NCI-H1105 treated with DMSO at 0.1 percent for 48 hours (cell line): ENCODE results near the gene AGER.
"Not testable (repeated sequence)": the region's sequence is repeated elsewhere in the genome, so short reads cannot be mapped to it uniquely, and the experiment has no call there.

ENCODE experiments used
- DNase-seq: peaks from one replicate; lab custom pipeline; 2025; lab: John Stamatoyannopoulos, UW

AGER gene

DNA sequence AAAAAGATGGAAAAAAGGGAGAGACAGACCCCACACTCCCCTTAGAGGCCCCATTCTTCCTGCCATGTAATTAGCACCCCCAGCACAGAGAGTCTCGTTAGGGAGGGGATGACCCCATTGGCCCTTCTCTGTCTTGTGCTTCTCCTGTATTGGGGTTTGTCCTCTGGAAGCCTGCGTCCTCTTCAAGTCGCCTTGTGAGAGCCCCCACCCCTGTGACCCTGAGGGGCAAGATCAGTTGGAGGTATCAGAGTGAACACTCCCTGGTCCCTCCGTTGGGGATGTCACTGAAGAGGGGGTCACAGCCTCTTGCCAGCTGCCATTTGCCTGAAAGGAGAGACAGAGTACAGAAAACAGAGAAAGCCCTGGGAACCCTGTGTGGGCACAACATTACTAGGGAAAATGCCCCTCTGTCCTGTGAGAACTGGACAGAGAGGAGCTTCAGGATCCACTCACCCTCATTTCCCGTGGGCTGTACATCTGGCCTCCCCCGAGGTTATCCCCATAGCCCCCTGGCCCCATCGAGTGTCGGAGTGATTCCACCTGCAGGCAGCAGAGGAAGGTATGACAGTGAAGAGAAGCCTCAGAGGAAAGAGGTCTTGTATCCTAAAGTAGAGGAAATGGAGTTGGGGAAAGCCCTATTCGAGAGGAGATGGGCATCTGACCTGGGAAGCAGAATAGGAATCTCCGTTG, 2.2 kb upstream of the AGER start:
- DNase-seq, result not testable (repeated sequence)

DNA sequence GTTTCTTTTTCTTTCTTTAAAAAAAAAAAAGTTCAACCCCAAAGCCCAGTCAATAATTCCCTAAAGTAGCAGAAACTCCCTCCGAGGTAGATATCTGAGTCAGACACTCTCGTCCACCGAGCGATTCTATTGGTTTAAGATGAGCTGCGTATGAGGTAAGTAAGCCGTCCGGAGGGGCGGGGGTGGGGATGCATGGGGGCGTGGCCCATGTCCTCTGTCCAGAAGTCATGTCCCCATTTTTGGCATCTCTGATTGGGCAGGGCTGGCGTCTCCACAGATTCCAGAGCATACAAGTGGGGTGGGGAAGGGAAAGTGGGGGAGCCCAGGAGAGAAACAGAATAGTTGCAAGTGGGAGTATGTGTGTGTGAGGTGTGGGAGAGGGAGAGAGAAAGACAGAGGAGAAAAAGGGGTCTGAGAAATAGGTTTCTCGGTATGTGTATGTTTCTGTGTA, 1.7 kb upstream of the AGER start:
- not testable (repeated sequence) for DNase-seq

DNA sequence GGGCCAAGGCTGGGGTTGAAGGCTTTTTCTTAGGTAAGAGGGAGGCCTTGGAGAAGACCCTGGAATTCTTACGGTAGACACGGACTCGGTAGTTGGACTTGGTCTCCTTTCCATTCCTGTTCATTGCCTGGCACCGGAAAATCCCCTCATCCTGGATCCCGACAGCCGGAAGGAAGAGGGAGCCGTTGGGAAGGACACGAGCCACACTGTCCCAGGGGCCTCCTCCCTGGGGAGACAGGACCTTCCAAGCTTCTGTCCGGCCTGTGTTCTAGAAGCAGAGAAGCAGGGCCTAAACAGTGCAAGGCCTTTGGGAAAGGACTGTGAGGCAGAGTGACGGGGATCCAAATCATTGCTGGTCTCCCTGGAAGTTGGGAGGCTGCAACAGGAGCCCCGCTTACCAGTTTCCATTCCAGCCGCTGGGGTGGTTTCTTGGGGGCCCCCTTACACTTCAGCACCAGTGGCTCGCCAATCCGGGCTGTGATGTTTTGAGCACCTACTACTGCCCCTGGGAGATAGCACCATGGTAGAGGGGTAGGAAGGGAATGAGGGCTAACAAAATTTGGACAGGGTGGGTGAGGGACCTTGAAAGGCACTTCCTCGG, 470 bp downstream of the AGER start:
- DNase-seq, result no peak

DNA sequence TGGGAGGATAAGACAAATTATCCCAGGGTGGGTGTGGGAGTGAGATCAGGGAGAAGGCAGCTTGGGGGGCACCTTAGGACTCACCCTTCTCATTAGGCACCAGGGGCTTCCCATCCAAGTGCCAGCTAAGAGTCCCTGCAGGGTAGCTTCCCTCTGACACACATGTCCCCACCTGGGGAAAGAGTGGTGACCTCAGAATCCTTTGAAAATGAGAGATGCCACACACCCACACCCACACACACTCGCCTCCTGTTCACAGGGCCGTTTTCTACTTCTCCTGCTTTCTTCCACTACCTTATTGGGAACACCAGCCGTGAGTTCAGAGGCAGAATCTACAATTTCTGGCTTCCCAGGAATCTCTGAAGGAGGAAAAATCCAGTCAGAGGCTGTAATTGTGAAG, 1.0 kb downstream of the AGER start:
- DNase-seq, result no peak

DNA sequence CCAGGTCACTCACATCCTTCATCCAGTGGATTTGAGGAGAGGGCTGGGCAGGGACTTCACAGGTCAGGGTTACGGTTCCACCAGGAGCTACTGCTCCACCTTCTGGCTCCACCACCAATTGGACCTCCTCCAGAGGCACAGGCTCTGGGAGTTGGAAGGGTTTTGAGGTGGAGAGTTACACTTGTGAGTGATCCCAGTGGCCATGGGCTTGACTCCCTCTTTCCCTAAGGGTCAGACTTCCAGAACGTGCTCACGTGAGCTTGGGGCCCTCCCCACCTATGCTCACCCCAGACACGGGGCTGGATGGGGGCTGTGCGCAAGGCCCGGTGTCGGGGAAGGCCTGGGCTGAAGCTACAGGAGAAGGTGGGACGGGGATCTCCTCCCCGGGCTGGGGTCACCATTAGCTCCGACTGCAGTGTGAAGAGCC, 1.5 kb downstream of the AGER start:
- no peak for DNase-seq

DNA sequence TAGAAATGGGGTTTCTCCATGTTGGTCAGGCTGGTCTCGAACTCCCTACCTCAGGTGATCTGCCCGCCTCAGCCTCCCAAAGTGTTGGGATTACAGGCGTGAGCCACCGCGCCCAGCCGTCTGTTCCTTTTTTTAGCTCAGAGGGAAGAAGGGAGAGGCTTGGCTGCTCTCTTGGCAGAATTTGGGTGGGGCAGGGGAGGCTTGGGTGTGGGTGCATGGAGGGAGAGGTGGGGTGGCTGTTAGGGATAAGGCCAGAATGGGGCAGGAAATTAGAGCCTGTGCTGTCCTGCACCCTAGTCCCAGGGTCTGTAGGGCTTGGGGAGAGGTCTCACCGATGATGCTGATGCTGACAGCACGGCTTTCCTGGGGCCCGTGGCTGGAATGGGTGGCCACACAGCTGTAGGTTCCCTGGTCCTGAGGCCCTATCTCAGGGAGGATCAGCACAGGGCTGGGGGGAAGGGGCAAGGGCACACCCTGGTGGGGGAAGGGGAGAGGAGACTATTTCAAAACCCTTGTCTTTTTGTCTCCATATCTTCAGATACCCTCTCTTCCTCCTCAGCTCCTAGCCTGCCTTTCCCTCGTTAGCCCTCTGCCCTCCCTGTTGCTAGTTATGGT, 2.0 kb downstream of the AGER start:
- no peak for DNase-seq

DNA sequence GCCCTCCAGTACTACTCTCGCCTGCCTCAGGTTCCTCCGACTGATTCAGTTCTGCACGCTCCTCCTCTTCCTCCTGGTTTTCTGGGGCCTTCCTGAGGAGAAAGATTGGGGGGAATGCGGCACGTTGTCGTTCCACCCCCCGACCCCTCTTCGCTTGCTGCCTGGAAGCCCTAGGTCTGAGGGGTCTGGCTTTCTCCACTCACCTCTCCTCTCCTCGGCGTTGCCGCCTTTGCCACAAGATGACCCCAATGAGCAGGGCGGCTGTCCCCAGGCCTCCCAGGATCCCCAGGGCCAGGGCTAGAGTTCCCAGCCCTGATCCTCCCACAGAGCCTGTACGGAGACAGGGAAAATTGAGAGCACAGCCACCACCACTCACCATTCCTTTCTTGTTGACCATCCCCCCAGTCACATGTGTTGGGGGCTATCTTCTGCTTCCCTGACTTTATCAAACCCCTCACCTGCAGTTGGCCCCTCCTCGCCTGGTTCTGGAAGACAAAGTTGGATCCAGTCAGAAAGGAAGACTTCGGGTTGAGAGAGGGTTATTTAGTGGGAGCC, 2.8 kb downstream of the AGER start:
- no peak for DNase-seq

DNA sequence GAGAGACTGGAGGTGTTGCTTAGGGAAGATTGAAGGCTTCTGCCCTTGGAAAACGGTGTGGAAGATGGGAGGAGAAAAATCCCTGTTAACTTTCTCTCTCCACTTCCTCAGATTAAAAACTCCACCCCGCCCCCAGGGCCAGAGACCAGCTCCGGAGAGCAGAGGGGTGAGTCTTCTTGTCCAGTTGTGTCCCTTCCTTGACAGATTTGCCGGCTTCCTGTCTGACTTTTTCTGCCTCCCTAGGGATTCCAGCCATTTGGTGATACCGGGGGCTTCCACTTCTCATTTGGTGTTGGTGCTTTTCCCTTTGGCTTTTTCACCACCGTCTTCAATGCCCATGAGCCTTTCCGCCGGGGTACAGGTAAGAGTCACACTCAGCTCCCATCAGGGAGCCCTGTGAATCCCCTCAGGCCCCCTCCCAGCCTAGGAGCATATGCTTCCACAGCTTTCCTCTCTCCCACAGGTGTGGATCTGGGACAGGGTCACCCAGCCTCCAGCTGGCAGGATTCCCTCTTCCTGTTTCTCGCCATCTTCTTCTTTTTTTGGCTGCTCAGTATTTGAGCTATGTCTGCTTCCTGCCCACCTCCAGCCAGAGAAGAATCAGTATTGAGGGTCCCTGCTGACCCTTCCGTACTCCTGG, 4.2 kb downstream of the AGER start:
- DNase-seq, result no peak

DNA sequence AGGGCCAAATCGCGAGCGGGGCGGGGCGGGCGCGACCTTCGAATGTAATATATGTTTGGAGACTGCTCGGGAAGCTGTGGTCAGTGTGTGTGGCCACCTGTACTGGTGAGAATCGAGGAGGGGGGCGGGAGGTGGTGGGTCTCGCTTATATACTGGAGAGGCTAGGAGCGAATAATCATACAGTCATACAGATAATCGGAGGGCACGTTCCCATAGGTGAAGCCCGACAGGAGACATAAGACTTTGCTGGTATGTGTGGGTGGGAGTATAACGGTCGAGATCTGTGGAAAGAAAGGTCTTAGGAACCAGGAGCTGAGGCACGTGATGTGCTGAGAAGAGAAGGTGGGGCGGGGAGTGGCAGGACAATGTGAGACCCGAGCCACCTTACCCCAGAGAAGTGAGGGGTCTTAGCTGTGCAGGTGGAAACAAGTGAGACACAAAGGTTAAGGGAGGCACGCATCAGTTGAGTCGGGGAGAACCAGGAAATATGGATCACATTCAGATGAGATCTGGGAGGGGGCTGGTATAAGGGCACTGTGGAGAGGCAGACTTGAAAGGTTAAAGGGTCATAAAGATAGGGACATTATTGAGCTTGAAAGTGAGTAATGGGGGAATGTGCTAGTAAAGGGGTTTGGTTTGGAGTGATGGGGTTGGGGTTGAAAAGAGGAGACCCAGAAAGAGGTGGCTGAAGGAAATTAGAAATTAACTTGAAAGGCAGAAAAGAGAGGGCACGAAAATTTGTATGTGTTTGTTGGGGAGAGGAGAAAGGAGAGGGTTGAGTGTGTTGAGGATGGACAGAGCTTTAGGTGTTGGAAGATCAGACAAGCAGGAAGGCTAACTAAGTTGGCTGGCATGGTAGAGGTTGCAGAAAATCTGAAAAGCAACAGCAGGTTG, 5.3 kb downstream of the AGER start:
- no peak for DNase-seq

DNA sequence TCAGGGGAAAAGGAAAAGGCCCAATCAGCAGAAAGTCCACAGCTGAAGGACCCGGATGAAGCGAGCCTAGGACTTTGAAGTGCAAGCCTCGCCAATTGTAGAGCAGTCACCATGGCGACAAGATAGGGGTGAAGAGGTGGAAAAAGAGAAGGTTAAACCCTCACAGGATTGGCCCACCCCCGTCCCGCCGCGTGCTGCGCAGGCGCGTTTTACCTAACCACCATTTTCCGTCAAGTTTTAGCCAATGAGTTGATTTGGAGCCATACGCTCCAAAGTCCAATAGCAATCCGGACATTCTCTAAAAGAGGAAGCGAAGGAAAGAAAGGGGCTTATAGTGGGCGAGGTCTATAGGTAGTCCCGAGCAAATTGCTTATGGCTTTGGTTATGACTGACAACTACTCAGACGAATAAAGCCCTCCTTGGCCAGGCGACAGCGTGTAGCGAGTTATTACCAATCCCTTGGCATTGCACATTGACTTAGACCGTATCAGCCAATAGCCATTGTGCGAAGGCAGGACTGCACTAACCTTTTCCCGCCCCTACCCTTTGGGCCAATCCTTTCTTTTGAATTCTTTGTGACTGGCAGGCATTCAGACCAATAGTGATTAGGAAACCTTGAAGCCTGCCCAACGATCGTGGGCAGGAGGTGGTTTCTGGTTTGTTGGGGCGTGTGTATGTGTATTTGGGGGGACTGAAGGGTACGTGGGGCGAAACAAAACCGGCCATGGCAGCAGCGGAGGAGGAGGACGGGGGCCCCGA, 6.1 kb downstream of the AGER start, which contains the start of gene RNF5:
Gene RNF5 (plus strand): TSS at position 618 of the 759 bp plus-strand sequence. CDS start 107 bp downstream, at position 725.
- peak; percentile 100 for DNase-seq

DNA sequence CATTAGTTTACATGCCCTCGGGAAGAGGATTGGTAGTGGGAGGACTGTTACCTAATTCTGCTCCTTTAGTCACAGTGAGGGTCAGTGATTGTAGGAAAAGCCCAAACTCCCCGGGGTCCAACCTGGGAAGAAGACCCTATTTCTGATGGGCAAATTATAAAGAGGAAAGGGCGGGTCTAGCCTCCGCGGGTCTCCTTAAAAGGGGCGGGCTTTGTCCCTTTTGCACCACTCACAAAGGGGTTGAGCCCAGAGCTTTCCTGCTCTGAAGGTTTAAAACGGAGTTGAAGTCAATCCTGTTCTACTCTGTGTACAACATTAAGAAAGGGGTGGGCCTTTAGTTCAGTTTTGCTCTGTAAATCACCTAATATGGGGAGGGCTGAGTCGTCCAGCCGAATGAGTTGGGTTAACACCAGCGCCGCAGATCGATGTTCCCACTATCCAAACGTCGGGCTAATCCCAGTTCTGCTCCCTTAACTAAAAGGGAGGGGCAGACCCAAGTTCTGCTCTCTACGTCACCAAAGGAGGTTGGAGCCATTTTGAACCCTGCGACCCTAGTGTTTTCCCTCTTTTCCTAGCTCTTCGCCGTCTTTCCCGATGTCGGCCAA, 6.8 kb downstream of the AGER start:
- peak; percentile 90 for DNase-seq

DNA sequence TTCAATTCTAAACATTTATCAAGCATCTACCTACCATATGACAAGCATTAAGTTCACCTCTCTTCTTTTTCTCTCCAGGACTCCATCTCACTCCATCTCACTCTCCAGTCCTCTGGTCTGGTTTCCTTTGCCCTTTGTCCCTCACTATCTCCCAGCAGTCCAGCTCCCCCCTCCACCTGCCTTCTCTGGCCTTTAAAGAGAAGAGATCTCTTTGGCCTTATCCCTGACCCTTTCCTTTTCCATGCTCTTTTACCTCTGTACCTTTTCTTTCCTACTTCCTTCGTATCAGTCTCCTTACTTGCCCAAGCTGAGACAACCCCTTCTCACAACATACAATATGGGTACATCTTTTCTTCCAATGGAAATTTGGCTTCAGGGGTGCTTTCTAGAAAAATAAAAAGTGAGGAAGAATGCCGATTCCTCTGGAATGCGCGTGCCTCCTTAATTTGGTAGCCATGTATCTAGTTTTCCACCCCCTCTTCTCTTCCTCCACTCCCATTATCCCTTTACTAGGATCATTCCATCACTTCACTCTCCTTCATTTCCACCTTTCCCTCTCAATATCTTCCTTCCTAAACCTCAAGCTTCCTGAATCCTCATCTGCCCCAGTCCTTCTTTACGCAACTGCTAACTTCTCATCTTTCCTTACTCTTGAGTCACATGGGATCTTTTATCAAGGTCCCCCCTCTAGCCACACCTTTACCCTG, 7.4 kb downstream of the AGER start:
- no peak for DNase-seq

DNA sequence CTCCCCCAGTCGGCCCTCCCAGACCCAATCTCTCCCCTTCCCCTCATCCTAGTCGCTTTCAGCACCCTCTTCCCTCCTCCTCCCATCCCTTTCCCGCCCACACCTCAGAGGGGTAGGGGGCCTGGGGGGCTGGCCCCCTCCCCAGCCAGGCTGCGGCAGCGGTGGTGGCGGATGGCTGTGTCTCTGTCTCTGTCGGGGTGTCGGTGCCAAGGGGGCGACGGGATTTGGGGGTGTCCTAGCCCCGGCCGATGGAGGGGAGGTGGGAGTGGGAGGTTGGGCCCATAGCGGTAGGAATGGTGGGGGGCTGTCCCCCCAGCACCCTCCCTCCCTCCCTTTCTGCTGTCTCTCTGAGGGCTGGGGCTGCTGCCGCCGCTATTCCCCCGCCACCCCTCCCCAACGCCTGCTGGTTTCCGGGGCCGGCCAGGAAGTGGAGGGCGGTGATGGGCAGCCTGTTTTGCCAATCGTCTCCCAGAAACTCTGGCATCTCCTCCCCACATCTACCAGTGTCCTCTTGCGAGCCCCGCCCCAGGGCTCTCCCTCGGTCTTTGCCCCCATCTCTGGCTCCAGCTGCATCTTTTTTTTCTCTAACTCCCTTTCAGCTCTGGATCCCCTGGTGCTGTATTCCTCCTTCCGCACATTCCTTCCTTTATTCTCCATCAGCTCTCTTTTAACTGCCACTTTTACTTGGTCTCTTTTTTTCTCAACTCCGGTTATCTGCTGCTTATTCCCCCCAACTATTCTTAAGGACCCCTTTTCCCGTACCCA, 8.2 kb downstream of the AGER start, which contains the start of gene AGPAT1:
Gene AGPAT1 (minus strand): TSS at position 374 of the 765 bp plus-strand sequence. CDS start 4,588 bp downstream, outside the sequence.
- peak; percentile 95 for DNase-seq

DNA sequence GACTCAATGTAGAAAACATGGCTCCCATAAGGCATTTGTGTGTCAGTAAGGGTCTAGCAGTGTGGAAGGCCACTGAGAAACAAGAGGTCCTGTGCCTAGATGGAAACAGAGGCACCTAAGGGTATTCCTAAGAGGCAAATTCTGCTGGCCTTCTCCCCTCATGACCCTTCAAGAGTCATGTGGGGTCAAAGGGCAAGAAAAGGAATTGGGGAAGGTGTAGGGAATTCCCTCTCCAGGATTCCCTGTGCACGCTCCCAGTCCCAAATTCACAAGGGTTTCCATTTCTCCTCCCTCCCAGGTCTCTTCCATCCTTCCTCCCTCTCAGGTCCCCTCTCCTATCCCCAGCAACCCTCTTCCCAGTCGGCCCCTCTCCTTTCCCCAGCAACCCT, 8.7 kb downstream of the AGER start:
- DNase-seq, result no peak

DNA sequence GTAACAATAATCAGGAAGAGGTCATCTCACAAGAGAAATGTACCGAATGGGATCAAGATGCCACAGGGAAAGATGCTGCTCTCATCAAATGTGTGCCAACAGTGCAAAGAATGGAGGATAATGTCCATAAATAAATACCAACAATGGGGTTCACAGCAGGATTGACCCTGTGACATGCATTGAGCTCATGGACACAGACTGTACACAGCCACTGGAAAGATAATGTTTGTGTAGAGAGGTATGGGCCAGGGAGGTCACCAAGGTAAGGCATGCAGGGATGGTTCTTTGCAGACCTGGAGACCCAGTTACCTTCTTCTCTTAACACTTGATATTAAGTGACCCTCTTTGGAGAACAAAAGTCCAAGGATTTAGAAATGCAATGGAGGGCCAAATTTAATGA, 9.6 kb downstream of the AGER start:
- no peak for DNase-seq

DNA sequence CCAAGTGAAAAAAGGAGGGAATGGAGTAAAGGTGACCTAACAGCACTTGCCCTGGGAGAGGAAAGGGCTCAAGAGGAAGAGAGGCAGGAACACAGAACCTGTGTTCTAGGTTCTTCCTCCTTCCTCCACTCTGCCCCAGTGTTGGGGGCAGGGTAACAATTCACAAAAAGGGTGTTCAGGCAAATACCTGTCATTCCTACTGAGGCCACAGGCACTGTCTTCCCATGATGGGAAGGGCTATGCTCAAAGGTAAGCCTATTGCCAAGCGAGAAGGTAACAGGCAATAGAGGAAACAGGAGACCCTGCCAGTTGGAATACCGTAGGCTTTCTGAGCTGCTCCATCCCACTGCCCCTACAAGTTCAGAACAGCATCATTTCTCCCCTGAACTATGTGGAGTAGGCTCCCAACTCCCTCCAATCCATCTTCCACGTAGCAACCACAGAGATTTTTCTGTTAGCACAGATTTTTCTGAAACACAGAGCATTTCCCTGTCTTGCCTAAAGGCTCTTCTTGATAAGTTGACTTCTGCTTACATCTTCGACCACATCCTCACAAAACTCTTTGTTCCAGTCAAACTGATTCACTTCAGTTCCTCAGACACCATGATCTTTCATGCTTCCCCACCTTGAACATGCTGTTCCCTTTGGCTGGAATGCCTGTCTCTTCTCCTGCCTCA, 10.9 kb downstream of the AGER start:
- no peak for DNase-seq

DNA sequence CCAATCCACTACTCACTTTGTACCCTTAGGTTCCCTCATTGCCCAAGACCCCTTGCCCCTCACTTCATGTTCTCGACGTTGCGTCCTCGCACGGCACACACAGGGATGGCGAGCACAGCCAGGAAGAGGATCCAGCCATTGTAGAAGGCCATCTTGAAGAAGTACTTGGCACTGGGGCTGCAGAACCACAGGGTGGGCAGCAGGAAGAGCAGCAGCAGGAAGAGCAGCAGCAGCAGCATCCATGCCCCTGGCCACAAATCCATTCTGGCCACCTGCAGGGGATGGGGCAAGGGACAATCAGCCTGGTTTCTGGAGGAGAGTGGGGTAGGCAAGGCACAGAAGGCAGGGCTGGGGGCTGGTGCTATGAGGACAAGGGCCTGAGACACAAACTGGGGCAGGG, 12.8 kb downstream of the AGER start:
- no peak for DNase-seq

DNA sequence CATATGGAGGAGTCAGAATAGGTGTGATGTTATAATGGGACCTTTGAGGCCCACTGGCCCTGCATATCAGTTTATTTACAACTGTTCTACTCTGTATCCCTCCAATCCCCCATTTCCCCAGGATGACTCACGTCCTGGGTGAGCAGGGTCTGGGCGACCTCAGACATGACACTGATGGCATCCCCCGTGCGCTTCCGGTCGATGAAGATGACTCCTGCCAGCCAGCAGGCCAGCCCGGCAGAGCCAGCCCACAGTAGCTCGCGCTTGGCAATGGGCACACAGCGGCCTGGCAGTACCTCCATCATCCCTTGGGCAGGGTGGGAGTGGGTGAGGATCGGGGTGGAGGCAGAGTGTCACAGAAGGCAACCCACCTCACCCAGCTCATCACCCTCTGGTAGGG, 13.8 kb downstream of the AGER start:
- DNase-seq, result no peak
